Measurements from ENCODE around the gene NEMP2.
A peak's percentile ranks its signal among the peaks of the same experiment; 100 is the strongest.

NEMP2 gene

GRCh38 chr2:190554357-190555006 lies 20.0 kb upstream of the NEMP2 start:
- DNase-seq: no peak

GRCh38 chr2:190553254-190553653 lies 18.7 kb upstream of the NEMP2 start:
- DNase-seq: no peak

- DNase-seq: no peak
These were observed 17.4 kb upstream of the NEMP2 start for GRCh38 chr2:190551928-190552327.

- no peak for DNase-seq
These were observed 15.6 kb upstream of the NEMP2 start for GRCh38 chr2:190550137-190550536.

DNA sequence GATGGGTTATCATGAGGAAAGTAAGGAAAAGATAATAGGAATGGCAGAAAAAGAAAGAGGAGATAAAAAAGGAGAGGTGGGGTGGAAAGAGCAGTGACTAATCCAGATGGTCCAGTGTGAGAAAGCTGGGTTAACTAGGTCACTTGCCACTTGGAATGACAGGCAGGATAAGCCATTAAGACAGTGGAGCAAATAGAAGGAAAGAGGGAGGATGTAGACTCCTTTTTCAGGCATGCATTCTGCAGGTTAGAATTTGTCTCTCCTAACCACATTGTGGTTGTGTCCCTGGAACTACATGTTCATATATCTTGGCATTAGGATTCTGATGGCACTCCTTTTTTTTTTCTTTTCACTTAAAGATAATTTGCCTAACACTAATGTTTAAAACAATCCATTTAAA lies 13.4 kb upstream of the NEMP2 start:
- DNase-seq: peak; percentile 43

DNA sequence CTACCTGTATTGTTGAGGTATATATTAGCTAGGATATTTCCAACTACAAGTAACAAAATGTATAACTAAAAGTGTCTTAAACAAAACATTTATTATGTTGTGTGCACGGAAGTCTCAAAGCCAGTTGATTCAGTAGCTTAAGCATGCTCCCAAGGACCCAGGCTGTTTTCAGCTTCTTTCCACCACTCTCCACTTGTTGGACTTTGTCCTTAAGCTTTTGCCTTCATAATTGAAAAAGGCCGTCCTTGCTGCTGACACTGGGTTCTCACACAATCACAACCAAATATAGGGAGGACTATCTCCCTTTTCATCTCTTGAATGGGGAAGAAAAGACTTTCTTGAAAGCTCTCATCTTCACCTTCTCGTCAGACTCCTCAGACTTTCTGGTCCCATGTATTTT lies 12.2 kb upstream of the NEMP2 start:
- DNase-seq: no peak

GRCh38 chr2:190545555-190546385 lies 11.2 kb upstream of the NEMP2 start:
- DNase-seq: peak; percentile 85

GRCh38 chr2:190545093-190545492 lies 10.6 kb upstream of the NEMP2 start:
- DNase-seq: no peak

- no peak for DNase-seq
These were observed 5.5 kb upstream of the NEMP2 start for GRCh38 chr2:190540048-190540447.

GRCh38 chr2:190538201-190538600 lies 3.7 kb upstream of the NEMP2 start:
- no peak for DNase-seq

DNA sequence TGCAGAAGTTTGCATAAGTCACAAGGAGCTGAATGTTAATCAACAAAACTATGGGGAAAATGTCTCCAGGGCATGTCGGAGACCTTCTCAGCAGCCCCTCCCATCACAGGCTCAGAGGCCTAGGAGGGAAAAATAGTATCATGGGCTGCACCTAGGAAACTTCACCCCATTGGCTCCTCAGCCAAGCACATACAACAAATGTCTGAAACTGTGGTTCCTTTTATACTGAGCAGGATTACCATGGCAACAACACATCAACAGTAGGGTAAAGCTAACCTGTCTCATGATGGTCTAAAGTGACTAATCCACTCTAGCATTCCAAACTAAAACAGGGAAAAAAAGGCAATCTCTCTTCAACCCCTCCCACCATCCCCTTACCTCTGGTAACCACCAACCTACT lies 3.2 kb upstream of the NEMP2 start:
- peak; percentile 25 for DNase-seq

GRCh38 chr2:190535586-190535985 lies 1.1 kb upstream of the NEMP2 start:
- DNase-seq: no peak

- DNase-seq: no peak
These were observed 558 bp upstream of the NEMP2 start for GRCh38 chr2:190535121-190535439.

- DNase-seq: no peak
These were observed 583 bp downstream of the NEMP2 start for GRCh38 chr2:190533968-190534309.

GRCh38 chr2:190533175-190533967 lies 1.2 kb downstream of the NEMP2 start:
- peak; percentile 23 for DNase-seq

DNA sequence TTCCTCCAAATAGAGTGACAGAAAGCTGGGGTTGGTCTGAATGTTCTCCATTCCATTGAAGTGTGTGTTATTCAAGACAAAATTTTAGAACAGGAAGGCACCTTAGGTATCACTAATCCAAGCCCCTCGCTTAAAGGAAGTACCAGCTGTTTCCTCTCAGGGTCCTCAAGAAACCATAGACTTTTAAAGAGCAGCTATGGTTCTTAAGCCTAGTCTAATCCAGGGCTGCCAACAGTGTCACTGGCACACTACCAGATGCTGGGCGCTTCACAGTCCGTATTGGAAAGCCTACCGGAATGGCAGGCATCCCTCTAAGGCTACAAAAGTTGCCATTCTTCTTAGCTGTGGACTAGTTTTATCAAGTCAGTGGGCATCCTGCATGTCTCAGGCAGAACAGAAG lies 1.9 kb downstream of the NEMP2 start:
- DNase-seq: no peak

- peak; percentile 41 for DNase-seq
These were observed 4.1 kb downstream of the NEMP2 start for GRCh38 chr2:190530248-190530900.

GRCh38 chr2:190529486-190530247 lies 4.9 kb downstream of the NEMP2 start:
- no peak for DNase-seq

GRCh38 chr2:190528521-190529001 lies 6.0 kb downstream of the NEMP2 start:
- peak; percentile 30 for DNase-seq

DNA sequence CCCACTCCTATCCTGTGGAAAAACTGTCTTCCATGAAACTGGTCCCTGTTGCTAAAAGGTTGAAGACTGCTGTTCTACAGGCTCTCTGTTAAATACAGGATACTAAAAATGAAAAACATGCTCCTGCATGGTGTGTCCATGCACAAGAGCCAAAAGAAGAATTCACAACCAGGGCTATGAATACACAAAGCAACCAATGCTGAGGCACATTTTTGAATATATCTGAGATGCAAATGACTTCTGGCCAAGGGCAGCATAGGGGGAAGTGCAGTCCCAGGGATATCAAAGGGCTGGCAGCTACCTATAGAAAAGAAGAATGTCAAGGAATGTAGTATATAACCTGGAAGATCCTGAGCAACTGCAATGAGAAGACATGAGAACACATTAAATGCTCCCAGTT lies 6.6 kb downstream of the NEMP2 start:
- no peak for DNase-seq

- DNase-seq: no peak
These were observed 7.3 kb downstream of the NEMP2 start for GRCh38 chr2:190527214-190527613.

DNA sequence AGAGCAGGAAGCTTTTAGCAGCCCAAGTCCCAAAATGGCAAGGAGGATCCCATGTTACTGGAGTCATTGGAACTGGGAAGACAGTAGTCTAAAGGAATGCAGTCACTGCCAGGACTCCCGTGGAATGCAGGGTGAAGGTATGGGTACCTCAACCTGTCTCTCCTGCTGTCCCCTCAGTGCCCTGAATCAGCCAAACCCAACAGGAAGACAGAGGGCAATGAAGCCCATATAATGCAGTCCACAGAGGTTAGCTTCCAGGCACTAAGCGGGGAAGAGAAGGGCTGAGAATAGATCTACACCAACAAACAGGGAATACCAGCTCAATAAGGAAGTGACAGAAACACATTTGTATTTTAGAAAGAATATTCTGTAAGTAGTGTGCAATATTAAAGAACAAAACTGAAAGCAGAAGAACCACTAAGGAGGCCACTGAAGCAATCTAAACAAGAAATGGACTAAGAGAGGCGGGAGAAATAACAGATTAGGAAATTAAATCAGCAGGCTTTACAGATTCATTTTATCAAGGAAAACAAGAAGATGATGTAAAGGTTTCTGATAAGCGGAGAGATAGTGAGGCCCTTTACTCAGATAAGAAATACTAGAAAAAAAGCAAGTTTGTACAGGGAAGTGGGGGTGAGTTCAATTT lies 8.3 kb downstream of the NEMP2 start:
- DNase-seq: no peak
